Measurements from ENCODE around the gene CNN2.

DNA sequence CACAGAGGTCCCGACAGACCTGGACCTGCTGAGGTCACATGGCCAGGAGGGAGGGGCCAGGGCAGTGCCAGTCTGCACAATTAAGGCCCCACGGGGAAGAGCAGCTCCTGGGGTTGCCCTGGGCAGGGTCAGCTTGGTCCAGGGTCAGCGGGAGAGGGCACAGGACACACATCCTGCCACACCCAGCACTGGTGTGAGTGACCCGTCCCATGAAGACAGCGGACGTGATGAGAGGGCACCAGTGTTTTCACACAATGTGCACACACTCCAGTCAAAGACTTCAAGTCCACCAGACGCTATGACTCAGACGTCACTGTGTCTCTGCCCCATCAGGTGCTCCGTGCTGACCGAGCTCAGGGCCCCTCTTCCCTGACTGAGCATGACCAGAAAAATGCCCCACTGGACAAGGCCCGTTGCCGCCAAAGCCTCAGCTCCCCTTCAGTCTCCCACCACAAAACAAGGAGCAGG, 9.7 kb upstream of the CNN2 start:
- no peak for TF ChIP-seq POLR2A (IDR thresholded peaks at IDR 0.05)
- TF ChIP-seq, protein P1, sequence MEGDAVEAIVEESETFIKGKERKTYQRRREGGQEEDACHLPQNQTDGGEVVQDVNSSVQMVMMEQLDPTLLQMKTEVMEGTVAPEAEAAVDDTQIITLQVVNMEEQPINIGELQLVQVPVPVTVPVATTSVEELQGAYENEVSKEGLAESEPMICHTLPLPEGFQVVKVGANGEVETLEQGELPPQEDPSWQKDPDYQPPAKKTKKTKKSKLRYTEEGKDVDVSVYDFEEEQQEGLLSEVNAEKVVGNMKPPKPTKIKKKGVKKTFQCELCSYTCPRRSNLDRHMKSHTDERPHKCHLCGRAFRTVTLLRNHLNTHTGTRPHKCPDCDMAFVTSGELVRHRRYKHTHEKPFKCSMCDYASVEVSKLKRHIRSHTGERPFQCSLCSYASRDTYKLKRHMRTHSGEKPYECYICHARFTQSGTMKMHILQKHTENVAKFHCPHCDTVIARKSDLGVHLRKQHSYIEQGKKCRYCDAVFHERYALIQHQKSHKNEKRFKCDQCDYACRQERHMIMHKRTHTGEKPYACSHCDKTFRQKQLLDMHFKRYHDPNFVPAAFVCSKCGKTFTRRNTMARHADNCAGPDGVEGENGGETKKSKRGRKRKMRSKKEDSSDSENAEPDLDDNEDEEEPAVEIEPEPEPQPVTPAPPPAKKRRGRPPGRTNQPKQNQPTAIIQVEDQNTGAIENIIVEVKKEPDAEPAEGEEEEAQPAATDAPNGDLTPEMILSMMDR (IDR thresholded peaks at IDR 0.05), result no peak
